HG03159 (cell line): ENCODE measurements around the gene TBPL2.
"Not testable (repeated sequence)": the region's sequence is repeated elsewhere in the genome, so short reads cannot be mapped to it uniquely, and the experiment has no call there.

Source experiments
- ATAC-seq: cut with Tn5 transposase; IDR thresholded peaks from one replicate; pipeline ENCODE4 v1.9.1; 2021; ENCODE audit warnings: mild to moderate bottlenecking, moderate library complexity; ENCODE audit not compliant: unreplicated experiment

TBPL2 gene

DNA sequence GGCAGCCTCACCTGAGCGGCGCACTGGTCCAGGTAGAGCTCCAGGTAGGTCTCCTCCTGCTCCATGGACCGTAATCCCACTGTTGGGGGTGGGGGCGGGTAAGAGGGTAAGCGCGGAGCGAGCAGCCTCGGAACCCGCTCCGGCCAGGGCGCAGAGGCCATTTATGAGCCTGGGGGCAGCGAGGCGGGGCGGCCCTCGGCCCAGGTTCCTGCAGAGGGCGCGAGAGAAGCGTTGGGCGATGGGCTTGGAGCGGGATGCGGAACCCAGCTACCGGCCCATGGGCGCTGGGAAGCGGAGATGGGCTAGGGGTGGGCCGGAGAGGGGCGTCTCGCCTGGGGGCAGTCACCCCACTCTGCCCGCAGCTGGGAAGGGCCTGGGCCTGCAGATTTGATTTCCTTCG lies at the start of gene TBPL2:
TBPL2 (minus strand) TSS at position 232 of the 400 bp plus-strand sequence; CDS start at position 65, 167 bp downstream.
- ATAC-seq = no peak

GRCh38 chr14:55488204-55488603 lies 47.8 kb upstream of the TBPL2 start:
- no peak for ATAC-seq

DNA sequence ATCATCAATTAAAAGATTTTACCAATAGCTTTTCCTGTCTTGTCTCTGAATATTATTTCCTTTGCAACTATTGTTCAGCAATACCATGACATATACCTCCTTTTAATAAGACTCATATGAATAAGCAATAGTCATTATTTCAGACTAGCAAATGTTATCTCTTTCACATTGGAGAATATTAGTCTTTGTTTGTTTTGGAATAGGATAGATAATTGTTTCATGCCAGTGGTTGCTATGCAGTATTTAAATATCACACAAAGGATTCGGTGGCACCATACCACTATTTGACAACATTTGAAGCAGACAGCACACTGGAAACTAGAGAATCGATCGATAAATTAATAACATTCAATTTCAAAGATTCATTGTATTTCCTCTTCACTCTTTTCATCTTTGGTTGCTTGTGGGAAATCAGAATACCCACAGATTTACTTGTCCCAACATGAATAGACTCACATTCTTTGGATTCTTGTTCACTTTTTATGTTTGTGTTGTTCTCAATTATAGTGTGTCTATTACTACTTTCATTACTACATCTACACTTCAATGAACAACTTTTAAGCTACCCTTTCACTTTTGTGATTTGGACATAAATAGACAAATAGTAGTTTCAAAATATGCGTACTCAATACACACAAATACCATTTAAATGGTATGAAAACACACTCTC lies 42.7 kb upstream of the TBPL2 start:
- no peak for ATAC-seq

- ATAC-seq = no peak
These were observed 41.4 kb upstream of the TBPL2 start for GRCh38 chr14:55481769-55482168.

DNA sequence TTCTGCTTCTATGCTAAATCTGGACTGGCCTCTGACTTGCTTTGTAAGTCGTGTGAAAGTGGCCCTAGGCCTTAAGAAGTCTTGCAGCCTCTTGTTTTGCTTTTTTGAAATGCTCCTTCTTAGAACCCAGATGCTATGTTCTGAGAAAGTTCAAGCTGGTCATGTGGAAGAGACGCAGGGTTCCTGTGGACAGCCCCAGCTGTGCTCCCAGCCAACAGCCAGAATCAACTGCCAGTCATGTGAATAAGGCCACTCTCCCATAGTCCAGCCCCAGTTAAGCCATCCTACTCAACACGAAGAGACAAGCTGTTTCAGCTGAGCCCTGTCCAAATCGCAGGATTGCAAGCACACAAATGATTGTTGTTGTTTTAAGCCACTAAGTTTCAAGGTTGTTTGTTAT lies 37.3 kb upstream of the TBPL2 start:
- no peak for ATAC-seq

DNA sequence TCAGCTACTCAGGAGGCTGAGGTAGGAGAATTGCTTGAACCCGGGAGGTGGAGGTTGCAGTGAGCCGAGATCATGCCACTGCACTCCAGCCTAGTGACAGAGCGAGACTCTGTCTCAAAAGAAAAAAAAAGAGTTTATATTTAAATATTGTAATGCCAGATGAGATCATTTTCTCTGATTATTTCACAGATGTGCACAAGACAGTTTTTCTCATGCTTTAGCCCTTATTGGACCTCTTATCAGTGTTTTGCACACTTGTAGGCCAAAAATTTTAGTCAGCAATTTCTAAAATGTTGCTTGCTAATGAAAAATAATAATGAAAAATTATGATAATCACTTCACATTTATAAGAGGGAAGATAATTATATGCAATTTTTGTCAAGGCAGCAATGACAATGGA lies 36.0 kb upstream of the TBPL2 start:
- not testable (repeated sequence) for ATAC-seq

GRCh38 chr14:55473786-55474185 lies 33.4 kb upstream of the TBPL2 start:
- ATAC-seq = no peak

DNA sequence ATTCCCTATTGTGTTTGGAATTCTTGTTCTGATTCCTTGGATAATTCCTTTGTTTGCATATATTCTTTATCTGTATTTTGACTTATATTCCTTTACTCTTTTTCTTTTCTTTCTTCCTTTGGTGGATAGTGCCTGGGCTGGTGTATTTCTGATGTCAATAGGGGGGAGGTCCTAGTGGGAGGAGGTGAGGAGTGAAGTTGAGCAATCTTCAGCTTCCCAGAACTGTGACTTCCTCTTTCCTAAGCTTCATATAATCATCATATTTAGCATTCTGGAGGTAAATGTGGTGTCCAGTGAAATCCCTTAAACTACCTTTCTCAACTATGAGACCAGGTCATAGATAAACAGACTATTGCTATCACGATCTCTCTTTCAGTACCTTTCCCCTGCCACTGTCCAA lies 29.6 kb upstream of the TBPL2 start:
- ATAC-seq = no peak

DNA sequence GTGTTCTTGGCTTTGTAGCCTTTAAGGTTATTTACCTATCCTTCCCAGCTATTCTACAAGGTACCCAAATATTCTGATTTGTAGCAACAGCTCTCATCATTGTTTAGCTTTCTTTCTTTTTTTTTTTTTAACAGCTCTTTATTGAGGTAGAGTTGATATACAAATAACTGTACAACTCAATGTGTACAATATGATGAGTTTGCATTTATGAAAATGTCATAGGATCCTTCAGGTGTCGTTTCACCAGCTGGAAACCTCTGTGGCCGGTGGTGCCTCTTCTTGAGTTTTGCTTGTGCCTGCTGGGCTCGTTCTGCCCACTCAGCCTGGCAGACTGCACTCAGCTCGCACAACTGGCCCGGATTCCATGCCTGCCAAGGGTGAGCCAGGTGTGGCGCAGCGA lies 26.9 kb upstream of the TBPL2 start:
- no peak for ATAC-seq

- ATAC-seq = peak; percentile 77
These were observed 18.5 kb upstream of the TBPL2 start for GRCh38 chr14:55458800-55459515.

GRCh38 chr14:55457496-55457895 lies 17.1 kb upstream of the TBPL2 start:
- ATAC-seq = no peak

DNA sequence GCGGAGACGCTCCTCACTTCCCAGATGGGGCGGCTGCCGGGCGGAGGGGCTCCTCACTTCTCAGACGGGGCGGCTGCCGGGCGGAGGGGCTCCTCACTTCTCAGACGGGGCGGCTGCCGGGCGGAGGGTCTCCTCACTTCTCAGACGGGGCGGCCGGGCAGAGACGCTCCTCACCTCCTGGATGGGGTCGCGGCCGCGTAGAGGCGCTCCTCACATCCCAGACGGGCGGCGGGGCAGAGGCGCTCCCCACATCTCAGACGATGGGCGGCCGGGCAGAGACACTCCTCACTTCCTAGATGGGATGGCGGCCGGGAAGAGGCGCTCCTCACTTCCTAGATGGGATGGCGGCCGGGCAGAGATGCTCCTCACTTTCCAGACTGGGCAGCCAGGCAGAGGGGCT lies 16.0 kb upstream of the TBPL2 start:
- ATAC-seq = not testable (repeated sequence)

GRCh38 chr14:55454264-55455002 lies 14.0 kb upstream of the TBPL2 start:
- ATAC-seq = no peak

DNA sequence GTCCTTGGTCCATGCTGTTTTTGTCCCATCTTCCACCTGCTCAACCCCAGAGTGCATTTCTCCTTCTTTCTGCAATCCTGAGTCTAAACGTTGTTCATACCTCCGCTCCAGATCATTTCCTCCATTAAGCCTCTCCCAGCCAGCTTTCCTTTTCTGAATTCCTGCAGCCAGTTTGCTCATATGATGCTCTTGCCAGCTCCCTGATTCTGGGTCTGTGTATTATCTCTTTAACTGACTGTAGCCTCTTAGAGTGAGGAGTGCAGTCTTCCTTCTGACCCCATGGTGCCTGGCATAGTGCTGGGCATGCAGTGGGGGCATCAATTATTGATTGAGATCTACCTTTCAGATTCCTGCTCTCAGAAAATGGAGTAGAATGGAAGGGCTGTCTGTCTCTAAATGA lies 11.5 kb upstream of the TBPL2 start:
- ATAC-seq = no peak

GRCh38 chr14:55451398-55451797 lies 11.0 kb upstream of the TBPL2 start:
- ATAC-seq = no peak

DNA sequence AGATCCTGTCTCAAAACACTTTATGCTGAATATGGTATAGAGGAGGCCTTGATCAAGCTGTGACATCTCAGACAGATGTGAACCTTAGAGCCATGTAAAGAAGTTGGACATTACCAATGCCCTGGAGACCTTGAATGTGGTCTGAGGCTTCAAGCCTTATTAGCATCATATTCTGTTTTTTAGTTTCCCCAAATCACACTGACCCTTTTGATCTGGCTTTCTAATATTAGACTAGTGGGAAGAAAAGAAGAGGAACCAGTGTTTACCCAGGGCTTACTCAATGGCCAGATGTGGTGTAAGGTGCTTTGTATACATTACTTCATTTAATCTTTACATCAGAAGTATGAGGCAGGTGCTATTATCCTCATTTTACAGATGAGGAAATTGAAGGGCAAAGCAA lies 10.6 kb upstream of the TBPL2 start:
- no peak for ATAC-seq

- ATAC-seq = no peak
These were observed 10.1 kb upstream of the TBPL2 start for GRCh38 chr14:55450539-55450938.

DNA sequence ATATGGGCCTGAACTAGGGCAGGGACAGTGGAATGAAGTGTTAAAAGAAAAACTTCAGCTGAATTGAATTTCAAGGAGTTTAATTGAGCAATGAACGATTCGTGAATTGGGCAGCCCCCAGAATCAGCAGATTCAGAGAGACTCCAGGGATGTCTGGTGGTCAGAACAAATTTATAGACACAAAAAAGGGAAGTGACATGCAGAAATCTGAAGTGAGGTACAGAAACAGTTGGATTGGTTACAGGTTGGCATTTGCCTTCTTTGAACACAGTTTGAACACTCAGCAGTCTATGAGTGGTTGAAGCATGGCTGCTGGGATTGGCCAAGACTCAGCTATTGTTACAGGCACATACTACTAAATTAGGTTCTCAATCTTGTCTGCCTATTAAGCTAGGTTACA lies 9.7 kb upstream of the TBPL2 start:
- ATAC-seq = no peak

DNA sequence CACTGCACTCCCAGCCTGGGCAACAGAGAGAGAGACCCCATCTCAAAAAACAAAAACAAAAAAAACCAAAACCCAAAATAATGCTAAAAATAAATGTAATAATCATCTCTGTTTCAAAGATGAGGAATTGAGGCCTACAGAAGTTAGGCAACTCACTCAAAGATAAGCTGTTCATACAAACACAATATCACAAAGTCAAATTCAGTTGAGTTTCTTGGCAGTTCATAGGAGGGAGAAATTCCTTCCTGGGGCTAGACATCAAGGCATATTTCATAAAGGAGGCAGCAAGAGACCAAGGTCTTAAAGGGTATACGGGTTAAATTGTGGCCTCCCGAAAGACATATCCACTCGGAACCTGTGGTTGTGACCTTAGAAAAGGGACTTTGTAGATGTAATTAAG lies 8.7 kb upstream of the TBPL2 start:
- no peak for ATAC-seq

- no peak for ATAC-seq
These were observed 7.8 kb upstream of the TBPL2 start for GRCh38 chr14:55448141-55448614.

DNA sequence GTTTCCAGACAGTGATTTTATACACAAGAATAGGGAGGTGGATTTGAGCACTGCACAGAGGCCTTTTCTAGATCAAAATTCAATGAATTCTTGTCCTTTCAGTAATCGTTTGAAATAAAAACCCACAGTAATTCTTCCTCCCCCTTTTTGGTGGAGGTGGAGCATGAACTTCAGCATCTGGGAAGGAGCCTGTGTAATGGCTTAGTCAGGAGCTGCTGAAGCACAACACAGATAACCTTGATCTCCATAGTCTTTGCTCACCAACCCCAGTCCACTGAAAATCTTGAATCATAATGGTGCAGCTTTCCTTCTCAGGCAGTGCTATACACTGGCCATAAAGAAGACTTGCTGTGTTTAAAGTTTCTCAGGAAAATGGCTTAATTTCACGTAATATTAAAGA lies 6.4 kb upstream of the TBPL2 start:
- no peak for ATAC-seq
